GM19035 (cell line): ENCODE measurements around the gene RNU5B-1.
A peak's percentile ranks its signal among the peaks of the same experiment; 100 is the strongest.

Experiments used
- ATAC-seq: cut with Tn5 transposase; IDR thresholded peaks from one replicate; pipeline ENCODE4 v1.9.1; 2021; ENCODE audit not compliant: unreplicated experiment

Gene RNU5B-1

DNA sequence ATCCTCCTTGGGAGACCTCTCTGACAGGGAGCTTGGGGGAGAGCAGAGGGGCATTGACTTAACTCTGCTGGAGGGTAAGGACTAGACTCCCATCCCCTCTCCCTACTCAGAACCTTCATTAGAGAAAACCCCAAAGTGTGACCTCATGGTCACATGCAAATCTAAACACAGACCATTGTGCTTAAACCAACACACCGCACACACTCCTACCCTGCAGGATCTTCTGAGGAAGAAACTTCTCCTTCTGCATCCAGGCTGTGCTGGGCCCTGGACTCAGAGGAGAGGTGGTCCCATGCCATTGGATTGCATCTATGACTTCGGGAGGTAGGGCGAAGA lies 17.0 kb upstream of the RNU5B-1 start:
- ATAC-seq = no peak

- ATAC-seq = no peak
These were observed 15.1 kb upstream of the RNU5B-1 start for GRCh38 chr15:65289261-65289854.

DNA sequence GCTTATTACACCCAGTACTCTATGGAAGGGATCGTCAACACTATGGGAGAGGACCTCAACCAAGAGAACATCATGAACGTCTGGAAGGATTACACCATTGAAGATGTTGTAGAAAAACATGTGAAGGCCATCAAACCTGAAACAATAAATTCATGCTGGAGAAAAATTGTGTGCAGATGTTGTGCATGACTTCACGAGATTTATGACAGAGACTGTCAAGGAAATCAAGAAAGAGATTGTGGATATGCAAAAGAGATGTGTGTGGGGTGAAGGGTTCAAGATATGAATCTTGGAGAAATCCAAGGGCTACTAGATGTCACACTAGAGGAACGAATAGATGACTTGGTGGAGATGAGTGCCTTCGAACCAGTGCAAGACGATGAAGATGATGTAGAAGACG lies 14.2 kb upstream of the RNU5B-1 start:
- ATAC-seq = no peak

DNA sequence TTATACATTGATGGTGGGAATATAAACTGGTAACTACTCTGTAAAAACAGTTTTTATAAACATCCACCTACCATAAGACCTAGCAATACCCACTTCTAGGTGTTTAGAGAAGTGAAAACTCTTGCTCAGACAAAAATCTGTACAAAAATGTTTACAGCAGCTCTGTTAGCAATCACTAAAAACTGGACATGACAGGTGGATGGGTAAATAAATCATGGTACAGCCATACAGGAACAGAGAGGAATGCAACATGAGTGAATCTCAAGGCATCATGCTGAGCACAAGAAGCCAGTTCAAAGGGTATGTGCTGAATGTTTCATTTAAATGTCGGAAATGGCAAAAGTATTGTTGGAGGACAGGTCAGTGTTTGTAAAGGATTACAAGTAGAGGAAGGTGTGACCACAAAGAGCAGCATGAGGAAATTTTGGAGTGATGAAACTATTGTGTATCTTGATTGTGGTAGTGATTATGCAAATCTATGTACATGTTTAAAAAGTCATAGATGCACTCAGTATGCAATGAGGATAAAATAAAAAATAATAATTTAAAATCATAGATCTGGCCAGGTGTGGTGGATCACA lies 11.4 kb upstream of the RNU5B-1 start:
- no peak for ATAC-seq

- no peak for ATAC-seq
These were observed 5.7 kb upstream of the RNU5B-1 start for GRCh38 chr15:65298731-65299130.

GRCh38 chr15:65300924-65301441 lies 3.5 kb upstream of the RNU5B-1 start:
- ATAC-seq = no peak

GRCh38 chr15:65302061-65302460 lies 2.4 kb upstream of the RNU5B-1 start:
- ATAC-seq = no peak

DNA sequence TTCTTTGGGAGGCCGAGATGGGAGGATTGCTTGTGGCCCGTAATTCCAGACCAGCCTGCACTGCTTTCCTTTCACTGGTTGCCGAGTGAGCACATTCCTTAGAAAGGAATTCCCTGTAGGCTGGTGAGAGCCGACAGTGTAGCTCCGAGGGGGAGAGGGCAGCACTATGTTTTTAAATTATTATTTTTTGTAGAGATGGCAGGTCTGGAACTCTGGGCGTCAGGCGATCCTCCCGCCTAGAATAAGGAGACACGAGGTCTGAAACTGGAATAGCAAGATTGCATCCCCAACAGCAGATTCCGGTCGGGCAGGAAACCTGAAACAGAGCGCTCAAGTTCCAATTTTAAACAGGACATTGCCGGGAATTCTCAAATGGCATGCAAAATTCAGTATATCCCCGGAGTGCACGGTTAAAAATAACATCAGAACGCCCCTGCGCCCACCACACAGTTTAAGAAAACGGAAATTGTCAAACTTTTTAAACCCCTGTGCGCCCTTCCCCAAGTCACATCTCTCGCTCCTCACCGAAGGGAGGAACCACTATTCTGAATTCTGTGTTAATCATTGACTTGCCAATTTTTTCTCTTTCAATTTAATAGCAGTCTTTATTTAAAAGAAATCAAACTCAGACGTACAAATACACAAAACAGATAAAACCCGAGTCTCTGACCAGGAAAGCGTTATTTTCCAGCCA lies 643 bp upstream of the RNU5B-1 start:
- ATAC-seq = peak; percentile 9

DNA sequence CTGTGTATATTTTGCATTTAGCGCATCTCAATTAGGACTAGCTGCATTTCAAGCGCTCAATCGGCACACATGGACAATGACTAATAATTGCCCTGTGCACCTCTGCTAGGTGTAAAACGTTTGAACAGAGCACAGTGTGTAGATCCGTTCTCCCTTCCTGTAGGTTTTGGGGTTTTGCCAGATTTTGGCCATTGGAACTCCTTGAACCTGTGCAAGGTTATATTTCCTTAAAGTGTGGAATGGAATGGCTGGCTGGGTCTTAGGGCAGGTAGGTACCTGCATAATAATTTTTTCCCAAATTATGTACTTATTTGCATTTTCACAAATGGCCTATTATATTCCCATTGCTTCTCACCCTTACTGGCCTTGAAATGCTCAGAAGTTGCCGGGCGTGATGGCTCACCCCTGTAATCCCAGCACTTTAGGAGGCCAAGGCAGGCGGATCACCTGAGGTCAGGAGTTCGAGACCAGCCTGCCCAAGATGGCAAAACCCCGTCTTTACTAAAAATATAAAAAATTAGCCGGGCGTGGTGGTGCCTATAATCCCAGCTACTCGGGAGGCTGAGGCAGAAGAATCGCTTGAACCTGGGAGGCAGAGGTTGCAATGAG lies 777 bp downstream of the RNU5B-1 start:
- no peak for ATAC-seq

- ATAC-seq = no peak
These were observed 1.3 kb downstream of the RNU5B-1 start for GRCh38 chr15:65305776-65306175.

GRCh38 chr15:65306551-65306950 lies 2.1 kb downstream of the RNU5B-1 start:
- ATAC-seq = no peak

DNA sequence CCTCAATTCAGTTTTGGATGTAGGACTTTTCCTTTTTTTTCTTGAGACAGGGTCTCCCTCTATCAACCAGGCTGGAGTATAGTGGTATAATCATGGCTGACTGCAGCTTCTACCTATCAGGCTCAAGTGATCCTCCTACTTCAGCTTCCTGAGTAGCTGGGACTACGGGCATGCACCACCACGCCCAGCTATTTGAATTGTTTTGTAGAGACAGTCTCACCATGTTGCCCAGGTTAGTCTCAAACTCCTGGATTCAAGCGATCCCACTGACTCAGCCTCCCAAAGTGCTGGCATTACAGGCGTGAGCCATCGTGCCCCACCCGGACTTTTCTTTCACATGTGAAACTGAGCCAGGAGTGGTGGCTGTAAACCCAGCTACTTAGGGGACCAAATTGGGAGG lies 3.5 kb downstream of the RNU5B-1 start:
- ATAC-seq = no peak

GRCh38 chr15:65309882-65310418 lies 5.5 kb downstream of the RNU5B-1 start:
- ATAC-seq = no peak

- ATAC-seq = no peak
These were observed 6.1 kb downstream of the RNU5B-1 start for GRCh38 chr15:65310431-65311137.

- no peak for ATAC-seq
These were observed 7.3 kb downstream of the RNU5B-1 start for GRCh38 chr15:65311760-65312159.

GRCh38 chr15:65312400-65312916 lies 8.0 kb downstream of the RNU5B-1 start:
- ATAC-seq = no peak

DNA sequence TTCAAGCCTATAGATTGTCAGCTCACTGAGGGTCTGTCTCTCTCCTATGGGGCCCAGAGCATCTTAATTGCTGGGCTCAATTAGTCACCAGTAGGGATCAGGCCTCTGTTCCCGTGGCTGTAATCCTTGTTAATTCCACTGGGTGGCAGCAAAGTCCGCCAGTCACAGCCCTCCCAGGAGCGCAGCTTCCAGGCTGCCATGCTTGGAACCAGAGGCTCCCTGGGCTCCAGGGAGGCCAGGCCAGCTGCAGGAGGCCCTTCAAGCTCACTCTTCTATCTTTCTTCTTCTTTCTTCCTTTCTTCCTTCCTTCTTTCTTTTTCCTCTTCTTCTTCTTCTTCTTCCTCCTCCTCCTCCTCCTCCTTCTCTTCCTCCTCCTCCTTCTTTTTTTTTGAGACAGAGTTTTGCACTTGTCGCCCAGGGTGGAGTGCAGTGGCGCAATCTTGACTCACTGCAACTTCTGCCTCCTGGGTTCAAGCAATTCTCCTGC lies 14.4 kb downstream of the RNU5B-1 start:
- ATAC-seq = no peak

DNA sequence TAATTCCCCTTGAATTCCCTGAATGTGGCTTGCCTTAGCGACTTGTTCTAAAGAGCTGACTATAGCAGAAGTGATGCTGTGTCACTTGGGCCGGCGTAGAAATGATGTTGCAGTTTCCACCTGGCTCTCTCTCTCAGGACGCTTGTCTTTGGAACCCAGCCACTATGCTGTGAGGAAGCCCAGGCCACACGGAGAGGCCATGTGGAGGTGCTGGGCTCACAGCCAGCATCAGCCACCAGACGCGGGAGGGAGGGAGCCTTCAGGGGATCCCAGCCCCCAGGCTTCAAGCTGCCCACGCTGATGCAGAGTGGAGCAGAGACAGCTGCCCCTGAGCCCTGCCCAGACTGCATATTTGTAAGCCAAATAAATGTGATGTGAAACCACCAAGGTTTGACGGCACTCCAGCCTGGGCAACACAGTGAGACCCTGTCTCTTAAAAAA lies 18.6 kb downstream of the RNU5B-1 start:
- ATAC-seq = no peak

DNA sequence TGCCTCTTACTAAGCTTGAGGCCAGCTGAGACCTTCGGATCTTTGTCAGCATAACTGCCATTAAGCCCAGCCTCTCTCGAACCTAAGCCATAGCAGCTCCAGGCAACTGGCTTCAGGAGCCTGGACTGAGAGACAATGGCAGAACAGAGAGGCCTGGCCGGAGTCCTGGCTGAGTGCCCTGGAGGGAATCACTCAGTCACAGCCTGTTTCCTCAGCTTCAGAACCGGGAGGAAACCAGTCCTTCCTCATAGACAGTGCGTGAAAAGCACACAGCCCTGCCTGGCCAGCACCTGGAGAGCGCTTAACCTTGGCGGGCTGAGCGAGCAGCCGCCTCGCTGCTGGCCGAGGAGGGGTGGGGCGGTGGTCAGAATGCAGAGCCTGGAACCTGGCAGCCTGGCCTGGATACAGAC lies 21.6 kb downstream of the RNU5B-1 start:
- ATAC-seq = no peak

- no peak for ATAC-seq
These were observed 22.3 kb downstream of the RNU5B-1 start for GRCh38 chr15:65326818-65327217.
